Liver (tissue), 9 donors: ENCODE results near the gene PIP4K2A. TPM values are rescaled to one million over a fixed set of nuclear protein-coding genes. Genes with fewer than 3 reads are reported as not detected.

Source experiments
- DNase-seq: peaks from one replicate; pipeline ENCODE4 v3.0.0-alpha.2; 2017; ENCODE audit warnings: low spot score
- H3K27ac ChIP-seq, 2 donors: one replicate each; pipeline ENCODE4 v1.7.0; 2013; ENCODE audit warnings: inconsistent platforms in 2 of 2, low read length in 2 of 2, control low read depth in 1 of 2, low read depth in 1 of 2, mild to moderate bottlenecking in 1 of 2
- H3K27me3 ChIP-seq, 4 donors: one replicate each; pipeline versions ENCODE4 v1.6.1 to v1.7.0; 2013; ENCODE audit warnings: low read length in 3 of 4, inconsistent platforms in 1 of 4, mild to moderate bottlenecking in 1 of 4, moderate library complexity in 1 of 4; ENCODE audit not compliant: control insufficient read depth in 4 of 4, insufficient read depth in 4 of 4
- H3K36me3 ChIP-seq, 4 donors: one replicate each; pipeline versions ENCODE4 v1.6.1 to v1.7.0; 2013; ENCODE audit warnings: low read length in 3 of 4, mild to moderate bottlenecking in 3 of 4, low read depth in 1 of 4, moderate library complexity in 1 of 4; ENCODE audit not compliant: control insufficient read depth in 4 of 4, insufficient read depth in 3 of 4
- H3K4me1 ChIP-seq, 4 donors: one replicate each; pipeline versions ENCODE4 v1.6.1 to v1.7.0; 2013; ENCODE audit warnings: low read length in 3 of 4, mild to moderate bottlenecking in 3 of 4, moderate library complexity in 1 of 4; ENCODE audit not compliant: control insufficient read depth in 4 of 4, insufficient read depth in 4 of 4
- H3K4me3 ChIP-seq, 3 donors: one replicate each; pipeline versions ENCODE4 v1.6.1 to v1.7.0; 2013; ENCODE audit warnings: low read length in 3 of 3, control low read depth in 1 of 3, low read depth in 1 of 3, mild to moderate bottlenecking in 1 of 3
- H3K9ac ChIP-seq, 2 donors: one replicate each; pipeline ENCODE4 v1.7.0; 2013; ENCODE audit warnings: low read length in 2 of 2, mild to moderate bottlenecking in 2 of 2, moderate library complexity in 2 of 2, control low read depth in 1 of 2, low read depth in 1 of 2
- H3K9me3 ChIP-seq, 4 donors: one replicate each; pipeline versions ENCODE4 v1.6.1 to v1.7.0; 2013; ENCODE audit warnings: low read length in 3 of 4; ENCODE audit not compliant: control insufficient read depth in 4 of 4
- CTCF ChIP-seq: fragments of 150-350 bp; IDR thresholded peaks from 2 replicates; pipeline ENCODE4 v1.5.1; 2017; ENCODE audit warnings: improper control_type of control experiment, low read depth, low read length; ENCODE audit not compliant: missing input control
- EGR1 ChIP-seq, 2 donors: IDR thresholded peaks; 2 replicates each; pipeline ENCODE4 v1.6.1; 2016 to 2018; ENCODE audit warnings: antibody characterized with exemption in 2 of 2, low read depth in 2 of 2
- FOXA1 ChIP-seq: IDR thresholded peaks from 2 replicates; pipeline ENCODE4 v1.6.1; 2016; ENCODE audit warnings: antibody characterized with exemption
- FOXA2 ChIP-seq: IDR thresholded peaks from 2 replicates; pipeline ENCODE4 v1.6.1; 2016; ENCODE audit warnings: antibody characterized with exemption
- GABPA ChIP-seq, 2 donors: IDR thresholded peaks in 1 of 2; conservative IDR thresholded peaks in 1 of 2; 2 replicates each; pipeline ENCODE4 v1.6.1; 2016; ENCODE audit warnings: antibody characterized with exemption in 2 of 2, mild to moderate bottlenecking in 1 of 2, moderate library complexity in 1 of 2
- HNF4A ChIP-seq, 2 donors: conservative IDR thresholded peaks; 2 replicates each; pipeline ENCODE4 v1.6.1; 2016; ENCODE audit warnings: antibody characterized with exemption in 2 of 2, mild to moderate bottlenecking in 2 of 2
- HNF4G ChIP-seq: IDR thresholded peaks from 2 replicates; pipeline ENCODE4 v1.6.1; 2016; ENCODE audit warnings: antibody characterized with exemption
- JUND ChIP-seq, 2 donors: IDR thresholded peaks; 2 replicates each; pipeline ENCODE4 v1.6.1; 2016; ENCODE audit warnings: antibody characterized with exemption in 2 of 2
- MAX ChIP-seq: IDR thresholded peaks from 2 replicates; pipeline ENCODE4 v1.6.1; 2016; ENCODE audit warnings: antibody characterized with exemption
- RAD21 ChIP-seq, 2 donors: IDR thresholded peaks; 2 replicates each; pipeline ENCODE4 v1.6.1; 2016; ENCODE audit warnings: antibody characterized with exemption in 2 of 2, mild to moderate bottlenecking in 2 of 2
- REST ChIP-seq: IDR thresholded peaks from 2 replicates; pipeline ENCODE4 v1.6.1; 2016; ENCODE audit warnings: antibody characterized with exemption, mild to moderate bottlenecking
- SP1 ChIP-seq: IDR thresholded peaks from 2 replicates; pipeline ENCODE4 v1.6.1; 2018; ENCODE audit warnings: antibody characterized with exemption, mild to moderate bottlenecking
- TAF1 ChIP-seq: conservative IDR thresholded peaks from 2 replicates; pipeline ENCODE4 v1.6.1; 2016; ENCODE audit warnings: antibody characterized with exemption, mild to moderate bottlenecking
- YY1 ChIP-seq: IDR thresholded peaks from 2 replicates; pipeline ENCODE4 v1.6.1; 2016; ENCODE audit warnings: antibody characterized with exemption, mild to moderate bottlenecking
- WGBS: extraction: QIAGEN DNeasy Blood & Tissue Kit; methylation state at CpG from one replicate; pipeline ENCODE4 v1.1.7; 2013; 5-methylcytosine and 5-hydroxymethylcytosine counted together
- polyA plus RNA-seq, 2 donors: library from polyadenylated mRNA; stranded (reverse) in 1 of 2; unstranded in 1 of 2; fragments of 200-250 nt in 1 of 2; fragments of >200 nt in 1 of 2; fragmentation: Nextera tagmentation in 1 of 2; extraction: Ambion mirVana in 1 of 2; gene quantifications; one replicate each; pipeline versions ENCODE4 v1.2.1 to v1.2.3, GENCODE V29; 2013 to 2015
- total RNA-seq, 2 donors: library from RNA; depleted of rRNA; stranded (reverse); fragments of >200 nt; gene quantifications; one replicate each; pipeline ENCODE4 v1.2.3, GENCODE V29; 2014
- donor health status: healthy.
- donor health status: healthy.
- donor health status: healthy.
- donor health status: healthy.
- donor health status: healthy.

The PIP4K2A gene
- total and polyA plus RNA-seq, 4 donors: 6.4 to 53.7 (median 8.6) TPM

- no peak overlapping the region for H3K4me3 ChIP-seq
- no peak for TF ChIP-seq FOXA2
- no peak for TF ChIP-seq HNF4A (conservative IDR thresholded peaks at IDR 0.05)
- TF ChIP-seq HNF4G: no peak
- no peak for TF ChIP-seq SP1
- TF ChIP-seq RAD21 (IDR thresholded peaks at IDR 0.05): no peak
- no peak for TF ChIP-seq EGR1 (IDR thresholded peaks at IDR 0.05; ENCODE audit: low read depth in 2 of 2)
- TF ChIP-seq JUND (IDR thresholded peaks at IDR 0.05): no peak
- no peak for TF ChIP-seq CTCF
- TF ChIP-seq TAF1: no peak
- TF ChIP-seq GABPA (IDR thresholded peaks at IDR 0.05 in 1 of 2, conservative IDR thresholded peaks at IDR 0.05 in 1 of 2): no peak
- no peaks in the 10 kb centered on the region for H3K27me3 ChIP-seq
- no peak overlapping the region for H3K9ac ChIP-seq
- 81% methylated on average over 10 of the region's 10 CpGs for WGBS
- H3K4me1 ChIP-seq: peaks cover 0 to 23% (median 12%) of the 10 kb centered on the region in 4 donors
- H3K27ac ChIP-seq: no peak overlapping the region
- DNase-seq: no peak
- H3K36me3 ChIP-seq: no peaks in the 10 kb centered on the region
- H3K9me3 ChIP-seq: no peaks in the 10 kb centered on the region
Observed at GRCh38 chr10:22710139-22710745, 4.1 kb downstream of the PIP4K2A start.

GRCh38 chr10:22708772-22709171 lies 5.6 kb downstream of the PIP4K2A start:
- no peak for DNase-seq
- Histone ChIP-seq H3K9me3 (no peaks in the 10 kb centered on the region), H3K27ac (no peak overlapping the region), H3K27me3 (no peaks in the 10 kb centered on the region), H3K9ac (no peak overlapping the region), H3K36me3 (no peaks in the 10 kb centered on the region), H3K4me1 (peaks cover 0 to 18% (median 10%) of the 10 kb centered on the region in 4 donors), H3K4me3 (no peak overlapping the region)
- TF ChIP-seq JUND (IDR thresholded peaks at IDR 0.05) (no peak), REST (no peak), GABPA (IDR thresholded peaks at IDR 0.05 in 1 of 2, conservative IDR thresholded peaks at IDR 0.05 in 1 of 2) (no peak), FOXA1 (no peak), YY1 (no peak), RAD21 (IDR thresholded peaks at IDR 0.05) (no peak), EGR1 (IDR thresholded peaks at IDR 0.05; ENCODE audit: low read depth in 2 of 2) (no peak), SP1 (no peak), TAF1 (no peak), FOXA2 (no peak), MAX (no peak)
- WGBS: 95% methylated on average over 1 of the region's 1 CpG
